Sigmoid colon (tissue), 4 donors: Measurements from ENCODE around the gene NFIA.

Experiments used
- POLR2AphosphoS5 ChIP-seq, 4 donors: sonication (generic); formaldehyde crosslinking; IDR thresholded peaks; one replicate each; pipeline ENCODE4 v1.6.1; 2017; ENCODE audit warnings: antibody characterized with exemption in 4 of 4
- TF ChIP-seq, protein P1 (sequence below), 4 experiments: fragments of 450-650 bp in 3 of 4; fragments of 200-600 bp in 1 of 4; IDR thresholded peaks; one replicate each; pipeline ENCODE4 v1.5.1; 2016 to 2019; ENCODE audit warnings: antibody characterized with exemption in 4 of 4, mild to moderate bottlenecking in 3 of 4, moderate library complexity in 2 of 4

DNA sequence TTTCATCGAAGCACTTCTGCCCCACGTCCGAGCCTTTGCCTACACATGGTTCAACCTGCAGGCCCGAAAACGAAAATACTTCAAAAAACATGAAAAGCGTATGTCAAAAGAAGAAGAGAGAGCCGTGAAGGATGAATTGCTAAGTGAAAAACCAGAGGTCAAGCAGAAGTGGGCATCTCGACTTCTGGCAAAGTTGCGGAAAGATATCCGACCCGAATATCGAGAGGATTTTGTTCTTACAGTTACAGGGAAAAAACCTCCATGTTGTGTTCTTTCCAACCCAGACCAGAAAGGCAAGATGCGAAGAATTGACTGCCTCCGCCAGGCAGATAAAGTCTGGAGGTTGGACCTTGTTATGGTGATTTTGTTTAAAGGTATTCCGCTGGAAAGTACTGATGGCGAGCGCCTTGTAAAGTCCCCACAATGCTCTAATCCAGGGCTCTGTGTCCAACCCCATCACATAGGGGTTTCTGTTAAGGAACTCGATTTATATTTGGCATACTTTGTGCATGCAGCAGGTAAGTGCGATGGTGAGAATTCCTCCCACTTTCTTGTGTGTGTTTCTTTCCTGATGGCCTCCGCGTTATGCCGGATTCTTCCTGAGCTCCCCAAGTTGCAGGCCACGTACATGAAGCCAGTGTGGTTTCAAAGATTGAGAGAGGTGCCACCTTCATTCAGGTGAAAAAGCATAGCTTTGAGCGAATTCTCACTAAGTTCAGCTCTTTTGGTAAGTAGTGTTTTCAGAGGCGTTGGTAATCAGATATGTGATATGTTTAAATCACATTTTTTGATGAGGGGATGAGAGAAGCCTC, 6.0 kb downstream of the NFIA start:
- TF ChIP-seq, protein P1, sequence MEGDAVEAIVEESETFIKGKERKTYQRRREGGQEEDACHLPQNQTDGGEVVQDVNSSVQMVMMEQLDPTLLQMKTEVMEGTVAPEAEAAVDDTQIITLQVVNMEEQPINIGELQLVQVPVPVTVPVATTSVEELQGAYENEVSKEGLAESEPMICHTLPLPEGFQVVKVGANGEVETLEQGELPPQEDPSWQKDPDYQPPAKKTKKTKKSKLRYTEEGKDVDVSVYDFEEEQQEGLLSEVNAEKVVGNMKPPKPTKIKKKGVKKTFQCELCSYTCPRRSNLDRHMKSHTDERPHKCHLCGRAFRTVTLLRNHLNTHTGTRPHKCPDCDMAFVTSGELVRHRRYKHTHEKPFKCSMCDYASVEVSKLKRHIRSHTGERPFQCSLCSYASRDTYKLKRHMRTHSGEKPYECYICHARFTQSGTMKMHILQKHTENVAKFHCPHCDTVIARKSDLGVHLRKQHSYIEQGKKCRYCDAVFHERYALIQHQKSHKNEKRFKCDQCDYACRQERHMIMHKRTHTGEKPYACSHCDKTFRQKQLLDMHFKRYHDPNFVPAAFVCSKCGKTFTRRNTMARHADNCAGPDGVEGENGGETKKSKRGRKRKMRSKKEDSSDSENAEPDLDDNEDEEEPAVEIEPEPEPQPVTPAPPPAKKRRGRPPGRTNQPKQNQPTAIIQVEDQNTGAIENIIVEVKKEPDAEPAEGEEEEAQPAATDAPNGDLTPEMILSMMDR (IDR thresholded peaks at IDR 0.05), result no peak
- TF ChIP-seq POLR2AphosphoS5 (IDR thresholded peaks at IDR 0.05), result no peak
